NCI-H510A treated with DMSO at 0.1 percent for 48 hours (cell line): ENCODE data around the gene HOXA6.
A peak's percentile ranks its signal among the peaks of the same experiment; 100 is the strongest.

ENCODE experiments used
- DNase-seq: peaks from one replicate; lab custom pipeline; 2025; lab: John Stamatoyannopoulos, UW

HOXA6 gene

DNA sequence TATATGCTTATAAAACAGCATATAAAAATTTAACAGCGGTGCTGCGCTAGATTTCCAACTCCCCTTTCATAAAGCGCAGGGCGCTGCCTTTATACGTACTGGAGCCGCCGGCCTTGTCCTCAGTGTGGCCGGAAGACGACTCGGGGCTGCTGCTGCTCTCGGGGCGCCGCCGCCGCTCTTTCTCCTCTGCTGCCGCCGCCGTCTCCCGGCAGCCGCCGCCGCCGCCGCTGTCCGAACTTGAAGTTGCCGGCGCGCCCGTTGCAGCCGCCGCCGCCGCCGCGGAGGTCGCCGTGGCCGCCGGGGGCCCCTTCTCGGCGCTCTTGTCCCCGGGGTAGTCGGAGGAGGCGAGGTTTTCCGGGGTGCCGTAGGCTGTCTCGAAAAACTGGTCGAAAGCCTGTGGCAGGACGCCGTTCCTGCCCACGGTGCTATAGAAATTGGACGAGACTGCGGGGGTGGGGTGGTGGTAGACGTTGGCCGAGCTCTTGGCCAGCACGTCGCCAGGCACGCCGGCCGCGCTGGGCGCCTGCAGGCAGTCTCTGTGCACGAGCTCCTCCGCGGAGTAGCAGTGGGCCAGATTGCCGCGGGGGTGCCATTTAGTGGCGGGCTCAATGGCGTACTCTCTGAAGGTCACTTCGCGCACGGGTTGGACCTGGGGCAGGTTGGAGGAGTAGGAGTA, 36.9 kb upstream of the HOXA6 start:
- DNase-seq: peak; percentile 54

DNA sequence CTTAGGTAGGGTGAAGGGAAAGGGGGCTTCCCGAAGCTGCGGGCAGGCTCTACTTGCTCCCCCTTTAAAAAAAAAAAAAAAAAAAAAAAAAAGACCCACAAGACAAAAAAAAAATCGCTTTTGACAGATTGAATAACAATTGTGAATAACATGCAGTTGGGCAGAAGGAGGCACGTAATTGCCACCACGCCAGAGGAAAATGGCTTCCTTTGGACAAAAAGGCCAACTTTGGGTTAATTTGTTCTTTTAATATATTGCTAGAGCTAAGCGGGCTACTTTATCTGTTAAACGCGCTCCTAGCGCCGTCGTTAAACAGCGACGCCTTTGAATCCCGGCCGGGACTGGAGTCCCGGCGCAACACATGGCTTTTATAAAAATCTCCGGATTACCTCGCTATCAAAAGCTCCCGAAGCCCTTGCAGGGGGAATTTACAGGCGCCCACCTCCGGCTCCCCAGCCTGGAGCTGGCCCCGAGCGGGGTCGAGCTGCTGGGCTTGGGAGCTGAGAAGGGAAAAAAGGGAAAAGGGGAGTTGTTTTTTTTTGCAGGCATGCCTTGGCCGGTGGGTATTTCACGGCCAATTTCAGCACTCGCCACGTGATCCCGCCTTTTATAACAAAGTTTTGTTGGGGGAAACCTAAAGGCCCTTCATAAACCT, 36.2 kb upstream of the HOXA6 start:
- peak; percentile 43 for DNase-seq

DNA sequence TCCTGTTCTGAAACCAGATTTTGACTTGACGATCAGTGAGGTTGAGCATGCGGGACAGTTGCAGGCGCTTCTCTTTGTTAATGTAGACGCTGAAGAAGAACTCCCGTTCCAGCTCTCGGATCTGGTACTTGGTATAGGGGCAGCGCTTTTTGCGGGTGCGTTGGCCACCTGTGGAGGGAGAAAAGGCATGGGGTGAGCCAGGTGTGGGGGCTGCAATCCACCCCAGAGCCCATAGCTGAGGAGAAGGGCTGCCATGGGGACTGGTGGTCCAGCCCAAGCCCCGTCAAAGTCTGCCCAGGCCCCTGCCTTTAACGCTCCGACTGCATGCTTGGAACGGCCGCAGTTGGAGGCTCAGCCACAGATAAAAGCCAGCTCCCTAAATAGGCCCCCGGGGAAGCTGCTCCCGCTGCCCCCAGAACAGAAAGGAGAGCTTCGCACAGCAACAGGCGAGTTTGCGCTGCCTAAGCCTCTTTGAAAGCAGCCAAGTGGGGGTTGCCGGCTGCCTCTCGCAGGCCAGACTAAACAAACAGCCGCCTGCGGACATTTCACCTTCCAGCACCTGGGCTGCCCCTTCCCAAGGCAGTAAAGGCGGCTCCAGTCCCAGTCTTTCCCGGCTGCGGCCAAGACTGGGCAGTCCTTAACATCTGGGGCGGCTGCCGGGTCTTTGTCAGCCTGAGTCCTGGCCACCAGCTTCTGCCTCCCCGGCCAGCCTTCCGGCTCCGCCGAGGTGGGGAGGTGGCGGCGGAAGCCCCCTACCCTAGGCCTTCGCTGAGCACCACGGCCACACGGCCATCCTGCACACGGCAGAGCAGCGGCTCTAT, 35.5 kb upstream of the HOXA6 start:
- peak; percentile 30 for DNase-seq

DNA sequence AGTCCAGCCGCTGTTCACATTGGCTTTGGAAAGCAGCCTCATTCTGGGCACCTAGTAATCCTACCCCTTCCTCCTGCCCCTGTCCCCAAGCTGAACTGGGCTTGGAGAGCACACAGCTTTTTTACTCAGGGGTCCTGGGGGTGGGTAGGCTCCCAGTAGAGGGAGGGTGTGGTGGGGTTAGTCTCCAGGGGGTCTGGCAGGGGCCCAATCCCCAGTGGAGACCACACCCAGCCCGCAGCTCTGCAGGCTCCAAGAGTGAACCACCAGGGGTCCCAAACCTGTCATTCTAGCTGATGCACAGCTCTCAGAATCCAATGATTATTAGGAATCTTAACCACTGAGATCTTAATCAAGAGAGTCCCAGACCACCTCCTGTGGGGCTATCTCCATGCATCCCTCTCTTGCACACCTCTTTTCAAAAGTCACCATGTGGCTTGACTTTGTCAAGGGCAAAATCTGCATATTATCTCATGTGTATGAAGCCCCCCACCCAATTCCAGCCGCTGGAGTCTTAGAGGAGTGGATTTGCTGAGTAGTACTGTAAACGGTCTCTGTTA, 34.8 kb upstream of the HOXA6 start:
- no peak for DNase-seq

DNA sequence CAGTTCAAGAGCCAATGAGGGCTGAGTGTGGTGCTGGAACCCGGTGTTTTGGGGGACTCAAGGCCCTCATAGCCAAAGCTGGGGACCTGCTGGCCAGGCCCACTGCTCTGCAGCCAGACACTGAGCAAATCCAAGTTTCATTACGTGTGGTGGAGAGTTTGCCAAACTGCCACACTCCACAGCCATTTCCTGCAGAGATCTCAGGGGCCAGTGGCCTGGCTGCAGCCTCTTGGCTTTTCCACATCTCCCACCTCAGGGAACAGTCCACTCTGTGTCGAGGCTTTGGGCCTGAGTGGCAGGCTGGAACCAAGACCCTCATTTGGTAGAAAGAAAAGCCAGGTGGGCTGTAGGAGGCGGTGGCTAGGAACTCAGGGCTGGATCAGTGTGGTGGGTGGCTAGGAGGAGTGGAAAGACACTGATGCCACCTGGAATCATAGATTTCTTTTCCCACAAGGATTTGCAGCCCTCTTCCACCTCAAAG, 34.3 kb upstream of the HOXA6 start:
- no peak for DNase-seq

DNA sequence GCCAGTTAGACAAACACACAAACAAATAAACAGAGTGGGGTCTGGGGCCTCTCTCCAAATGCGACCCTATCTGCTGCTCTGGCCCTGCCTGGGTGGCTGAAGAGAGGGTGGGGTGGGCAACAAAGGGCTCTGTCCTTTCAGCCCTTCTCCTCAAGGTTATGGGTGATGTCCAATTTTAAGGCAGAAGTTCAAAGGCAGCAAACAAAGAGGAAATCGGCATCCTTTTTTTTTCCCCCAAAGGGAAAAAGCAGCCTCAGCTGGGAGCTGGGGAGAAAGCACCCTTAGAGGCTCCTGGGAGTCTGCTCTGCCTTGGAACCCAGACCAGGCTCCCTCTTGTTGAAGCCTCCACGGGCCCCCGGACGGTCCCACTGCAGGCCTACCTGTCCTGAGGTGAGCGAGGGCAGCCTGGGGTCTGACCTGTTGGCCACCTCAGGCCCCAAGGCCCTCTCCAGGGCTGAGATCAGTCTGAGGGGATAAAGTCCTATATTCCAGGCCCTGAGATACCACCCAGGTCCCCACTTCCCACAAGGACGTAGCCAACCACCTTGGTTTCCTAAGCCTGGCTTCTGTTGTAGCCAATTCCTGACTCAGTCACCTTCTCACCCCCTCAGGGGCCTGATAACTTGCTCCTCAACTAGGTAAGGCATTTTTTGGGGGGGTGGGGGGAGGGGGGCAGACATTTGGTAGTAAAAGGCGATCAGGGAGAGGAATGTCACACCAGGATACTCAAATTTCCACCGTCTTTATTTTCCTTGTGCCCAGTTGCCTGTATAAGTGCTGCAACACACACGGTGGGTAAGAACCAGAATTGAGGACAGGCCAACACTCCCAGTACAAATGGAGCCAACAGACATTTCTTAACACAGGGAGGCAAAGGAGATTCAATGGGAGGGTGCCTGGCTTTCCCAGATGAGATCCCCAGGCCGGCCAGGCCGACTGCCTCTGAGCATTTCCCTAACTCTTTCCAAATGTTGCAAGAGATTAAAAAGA, 33.2 kb upstream of the HOXA6 start:
- no peak for DNase-seq

DNA sequence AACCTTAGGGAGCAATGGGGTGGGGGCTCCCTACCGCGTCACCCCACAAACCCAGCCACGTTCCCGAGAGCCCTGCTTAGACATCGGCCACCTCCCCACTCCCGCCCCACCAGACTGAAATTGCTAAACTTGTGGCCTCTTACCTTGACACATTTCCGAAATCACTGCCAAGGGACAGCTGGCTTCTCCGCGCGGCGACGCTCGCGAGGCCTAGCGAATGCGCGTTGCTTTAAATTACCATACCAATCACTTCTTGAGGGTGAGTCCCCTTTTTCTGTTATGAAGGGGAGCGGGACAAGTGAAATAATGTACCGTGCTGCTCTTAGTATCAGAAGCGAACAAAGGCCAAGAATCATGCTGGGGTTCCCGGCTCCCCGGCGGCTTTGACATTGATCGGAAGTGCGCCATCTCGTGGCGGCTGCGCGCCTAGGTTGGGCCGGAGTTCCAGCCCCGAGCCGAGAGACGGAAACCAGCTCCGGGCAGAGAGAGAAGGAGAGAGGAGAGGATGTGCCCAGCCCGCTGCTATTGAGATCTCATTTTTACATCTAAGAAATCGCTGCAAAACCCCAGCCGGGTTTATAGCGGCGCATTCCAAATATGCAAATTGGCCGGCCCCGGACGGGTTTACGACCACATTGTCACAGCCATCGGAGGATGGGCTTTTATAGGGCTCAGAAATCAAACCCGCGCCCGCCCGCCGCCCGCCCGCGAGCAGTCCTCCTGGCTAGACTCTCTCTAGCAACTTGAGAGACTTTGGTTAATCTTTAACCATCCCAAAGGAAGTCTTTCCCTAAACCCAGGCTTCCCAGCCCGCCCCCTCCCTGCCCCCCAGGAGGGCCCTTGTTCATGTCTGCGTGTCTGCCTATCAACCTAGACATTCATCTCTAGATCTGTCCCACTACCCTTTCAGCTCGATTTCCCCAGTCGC, 32.2 kb upstream of the HOXA6 start:
- DNase-seq: peak; percentile 54

DNA sequence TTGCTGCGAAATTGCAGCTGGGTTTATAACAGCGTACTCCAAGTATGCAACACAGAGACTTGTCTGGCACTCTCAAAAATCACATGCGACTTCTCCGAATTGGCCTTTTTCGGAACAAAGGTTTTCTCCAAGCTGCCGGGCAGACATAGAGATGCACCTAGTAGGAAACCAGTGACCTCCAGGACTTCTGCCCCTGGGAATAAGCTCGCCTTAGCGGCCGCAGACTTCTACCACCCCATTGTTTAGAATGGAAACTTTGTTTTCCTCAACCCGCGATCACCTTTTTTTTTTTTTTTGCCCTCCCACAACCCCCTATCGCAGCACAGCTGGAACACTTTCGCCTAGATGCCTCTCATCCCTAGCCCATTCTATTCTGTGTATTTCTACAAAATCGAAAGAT, 31.5 kb upstream of the HOXA6 start:
- DNase-seq: no peak

DNA sequence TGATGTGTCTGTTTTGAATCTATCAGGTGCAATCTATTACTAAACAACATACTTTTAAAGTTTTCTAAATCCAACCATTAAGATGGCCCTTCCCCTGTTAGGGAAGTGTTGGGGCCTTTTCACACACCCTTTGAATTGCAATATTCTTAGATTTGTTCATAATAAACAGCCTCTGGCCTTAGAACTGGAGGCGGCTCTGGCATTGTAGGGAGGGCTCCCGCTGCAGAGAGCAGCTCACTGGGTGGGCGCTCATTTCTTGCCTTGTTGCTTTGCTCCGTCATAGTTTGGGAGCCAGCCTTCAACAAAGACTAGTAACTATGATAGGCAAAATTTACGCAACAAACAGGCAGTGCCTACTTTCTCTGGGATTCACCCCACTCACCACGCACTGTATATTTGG, 30.8 kb upstream of the HOXA6 start:
- DNase-seq: no peak

DNA sequence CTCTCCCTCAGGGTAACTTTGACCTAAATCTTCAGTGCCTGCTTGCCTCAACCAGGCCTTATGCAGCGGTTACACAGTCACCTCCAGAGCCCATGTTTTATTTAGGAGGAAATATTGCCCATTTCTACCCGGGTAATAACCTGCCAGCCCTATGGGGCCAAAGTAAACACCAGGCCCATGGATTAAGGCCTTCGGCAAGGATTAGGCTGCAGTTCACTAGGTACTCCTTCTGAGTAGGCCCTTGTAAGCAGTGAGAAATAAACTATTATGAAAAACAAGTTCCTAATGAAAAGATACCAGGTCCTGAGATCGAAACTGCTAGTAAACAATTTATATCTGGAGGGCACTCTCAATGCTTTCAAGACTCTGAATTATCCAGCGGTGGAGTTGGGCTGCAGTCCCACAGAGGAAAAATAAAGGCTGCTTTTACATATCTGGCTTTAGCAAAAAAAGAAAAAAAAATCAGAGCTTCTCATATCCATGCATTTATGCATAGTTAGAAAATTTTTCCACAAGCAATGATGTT, 30.3 kb upstream of the HOXA6 start:
- DNase-seq: no peak

DNA sequence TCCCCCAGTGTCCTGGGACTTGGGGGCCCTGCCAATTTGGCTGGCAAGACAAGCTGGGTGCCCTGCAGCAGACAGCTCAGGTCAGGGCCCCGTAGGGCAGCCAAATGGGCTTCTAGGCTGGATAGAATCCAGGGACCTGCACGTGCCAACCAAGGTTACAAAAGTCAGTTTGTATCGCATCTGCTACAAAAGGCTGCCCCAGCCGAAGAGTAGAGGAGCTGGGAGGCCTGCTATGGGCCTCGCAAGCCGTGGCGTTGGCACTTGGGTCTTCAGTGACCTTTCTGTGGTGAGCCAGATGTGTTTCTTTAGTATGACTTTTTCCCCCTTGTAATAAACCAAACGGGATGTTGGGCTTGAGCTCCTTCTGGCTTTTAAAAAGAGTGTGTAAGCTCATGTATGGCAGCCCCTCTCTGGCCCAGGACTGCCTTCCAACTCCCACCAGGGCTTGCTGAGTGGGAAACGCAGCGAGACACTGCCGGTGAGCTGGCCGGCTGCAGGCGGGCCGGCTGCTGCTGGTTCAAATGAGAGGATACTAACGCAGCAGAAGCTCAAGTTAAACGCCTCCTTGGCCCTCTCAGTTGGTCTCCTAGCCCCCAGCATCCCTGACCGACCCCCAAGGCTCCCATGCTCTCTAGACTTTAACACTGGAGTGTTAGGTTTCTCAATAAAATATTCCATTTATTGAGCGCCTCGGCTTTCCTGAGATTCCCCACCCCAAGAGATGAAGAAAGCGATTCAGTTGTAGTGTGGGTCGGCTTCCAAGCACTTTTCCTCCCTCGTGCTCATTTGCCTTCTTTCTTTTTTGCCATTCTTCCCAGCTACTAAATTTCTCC, 29.6 kb upstream of the HOXA6 start:
- no peak for DNase-seq

DNA sequence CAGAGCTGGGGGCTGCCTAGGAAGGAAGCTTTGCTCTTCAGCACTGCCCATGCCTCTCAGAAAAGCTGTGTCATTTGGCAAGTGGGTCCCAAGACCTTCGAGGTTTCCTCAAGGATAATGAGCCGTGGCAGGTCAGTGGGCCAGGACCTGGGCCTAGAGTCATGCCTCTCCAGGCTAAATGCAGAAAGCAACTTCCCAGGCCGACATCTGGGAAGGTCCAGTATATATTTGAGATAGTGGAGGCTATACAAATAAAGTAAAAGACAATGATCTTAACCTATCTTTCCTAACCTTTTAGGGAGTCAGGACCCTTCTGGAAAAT, 28.9 kb upstream of the HOXA6 start:
- DNase-seq: no peak

DNA sequence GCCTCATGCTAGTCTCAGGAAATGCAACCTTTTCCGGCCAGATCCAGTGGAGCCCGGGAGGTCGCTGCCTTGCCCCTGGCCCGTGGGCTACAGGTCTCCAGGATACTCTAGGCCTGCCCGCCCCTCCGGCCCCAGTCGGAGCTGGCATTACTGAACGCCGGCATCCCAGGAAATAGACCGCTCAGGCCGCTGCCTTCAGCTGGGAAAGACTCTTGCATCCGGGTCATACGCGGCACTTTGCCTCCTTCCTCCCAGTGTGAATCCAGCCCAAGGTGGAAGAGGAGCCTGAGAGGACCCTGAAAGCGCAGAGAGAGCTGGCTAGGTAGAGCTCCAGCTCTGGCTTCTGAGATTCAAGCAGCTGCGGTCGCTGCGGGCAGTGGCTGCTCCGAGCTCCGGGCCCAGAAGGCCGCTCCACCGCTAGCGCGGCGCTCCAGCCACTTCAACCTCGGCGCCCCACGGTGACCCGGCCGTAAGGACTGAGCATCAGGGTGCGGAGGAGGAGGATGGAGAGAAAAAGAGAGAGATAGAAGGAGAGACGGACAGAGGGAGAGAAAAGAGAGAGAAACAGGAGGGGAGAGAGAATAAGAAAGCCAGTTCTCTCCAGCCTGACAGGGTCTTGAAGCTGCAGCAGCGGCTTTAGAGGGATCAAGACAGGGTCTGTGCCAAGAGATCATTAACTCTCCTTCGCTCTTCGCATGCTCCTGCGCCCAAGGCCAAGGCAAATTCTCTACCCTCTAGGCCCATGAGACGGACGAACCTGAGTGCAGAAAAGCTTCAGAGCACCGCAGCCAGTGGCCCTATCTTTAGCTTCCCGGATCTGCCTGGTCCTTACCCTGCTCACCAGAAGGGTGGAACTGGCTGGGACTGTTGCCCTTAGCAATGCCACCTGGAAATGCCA, 28.3 kb upstream of the HOXA6 start:
- DNase-seq: no peak

DNA sequence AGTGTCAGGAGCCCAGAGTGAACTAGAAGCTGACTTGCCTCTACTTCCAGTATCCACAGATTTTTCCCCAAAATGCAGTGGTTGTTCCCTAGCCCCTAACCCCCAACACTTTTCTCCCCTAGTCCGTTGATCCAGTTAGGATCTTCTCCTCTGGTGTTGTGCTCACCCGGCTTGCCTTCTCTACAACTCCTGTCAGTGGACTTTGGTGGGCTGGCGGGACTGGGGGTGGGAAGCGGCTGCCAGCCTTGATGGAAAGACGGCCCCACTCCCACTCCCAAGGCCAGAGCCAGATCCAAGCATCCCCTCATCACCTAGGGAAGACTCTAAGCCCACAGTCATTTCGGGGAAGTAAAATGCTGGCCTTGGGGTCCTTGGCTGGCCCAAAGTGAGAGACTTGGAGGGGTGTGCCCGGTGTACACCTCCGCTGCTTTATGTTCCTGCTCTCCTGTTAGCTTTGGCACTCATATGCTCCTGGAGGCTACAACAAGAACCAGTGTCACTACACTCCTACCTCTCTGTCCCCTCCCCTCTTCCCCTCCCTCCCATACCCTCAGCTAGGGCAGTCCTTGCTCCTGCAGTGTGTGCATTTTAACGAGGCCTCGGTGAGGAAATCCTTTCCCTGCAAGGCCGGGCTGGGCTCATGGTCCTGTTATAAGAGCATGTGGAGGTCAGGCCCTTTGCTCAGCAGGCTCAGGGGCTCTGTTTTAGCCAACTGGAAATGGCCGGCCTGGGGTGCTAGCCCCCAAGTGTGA, 27.5 kb upstream of the HOXA6 start:
- DNase-seq: peak; percentile 75

DNA sequence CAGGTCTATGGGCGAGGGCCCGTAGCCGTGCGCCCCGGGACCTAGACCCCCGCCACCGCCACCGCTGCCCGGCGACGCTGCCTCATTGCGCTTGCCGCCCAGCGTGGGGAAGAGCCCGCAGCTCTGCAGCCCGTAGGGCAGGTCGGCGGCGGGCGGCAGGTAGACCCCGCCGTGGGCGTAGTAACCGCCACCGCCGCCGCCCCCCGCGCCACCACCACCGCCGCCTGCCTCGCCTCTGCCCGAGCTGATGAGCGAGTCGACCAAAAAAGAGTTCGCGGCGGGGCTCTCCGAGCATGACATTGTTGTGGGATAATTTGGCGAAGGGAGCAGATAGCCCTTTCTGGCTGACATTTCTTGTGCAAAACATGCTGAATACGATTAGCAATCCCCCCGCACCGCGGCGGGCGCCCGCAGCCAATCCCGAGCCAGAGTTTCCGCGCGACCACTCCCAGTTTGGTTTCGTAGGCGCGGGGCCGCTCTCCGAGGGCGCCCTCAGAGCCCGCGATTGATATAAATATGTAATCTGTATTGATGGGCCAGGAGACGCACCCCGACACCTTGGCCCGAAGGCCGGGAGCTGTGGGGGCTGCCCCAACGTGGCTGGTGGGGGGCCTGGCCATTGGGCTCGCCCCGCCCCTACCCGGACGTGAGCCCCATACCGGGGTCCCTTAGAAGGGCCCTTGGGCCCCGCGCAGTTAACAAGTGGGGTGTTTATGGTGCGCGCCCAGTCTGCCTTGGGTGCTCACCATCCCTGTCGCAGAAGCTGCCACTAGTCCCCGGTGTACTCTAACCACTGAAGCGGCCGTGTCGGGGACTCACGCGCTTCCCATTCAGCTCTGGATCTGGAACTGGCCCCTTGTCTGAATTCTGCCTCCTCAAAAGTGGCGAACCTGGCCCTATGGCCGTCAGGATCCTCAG, 26.6 kb upstream of the HOXA6 start, which contains the start of gene HOXA10:
Gene HOXA10 (minus strand): TSS at position 365 of the 918 bp plus-strand sequence. CDS start 14 bp downstream, at position 351.
- DNase-seq: peak; percentile 58

DNA sequence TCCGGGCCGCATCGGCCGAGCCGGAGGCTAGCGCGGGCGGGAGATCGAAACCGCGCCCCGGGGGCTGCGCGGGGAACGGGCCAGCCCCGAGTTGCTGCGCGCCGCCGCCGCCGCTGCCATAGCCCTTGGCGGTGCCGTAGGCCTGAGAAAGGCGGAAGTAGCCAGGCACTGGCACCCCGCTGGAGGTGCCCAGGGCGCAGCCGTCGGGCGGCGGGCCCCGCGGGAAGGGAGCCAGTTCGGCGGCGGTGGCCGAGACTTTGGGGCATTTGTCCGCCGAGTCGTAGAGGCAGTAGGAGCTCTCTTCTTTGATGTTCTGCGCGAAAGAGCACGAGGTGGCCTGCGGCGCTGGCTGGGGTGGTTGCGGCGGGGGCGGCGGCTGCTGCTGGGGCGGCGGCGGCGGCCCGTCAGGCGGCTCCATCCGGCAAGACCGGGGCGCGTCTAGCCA, 26.0 kb upstream of the HOXA6 start:
- DNase-seq: peak; percentile 9
